Gastrocnemius medialis (tissue), 4 donors: ENCODE results near the gene FOXD3.

ENCODE experiments used
- POLR2A ChIP-seq, 2 donors: fragments of 450-650 bp; IDR thresholded peaks; one replicate each; pipeline ENCODE4 v1.6.1; 2017; ENCODE audit warnings: antibody characterized with exemption in 2 of 2, mild to moderate bottlenecking in 2 of 2, moderate library complexity in 2 of 2
- TF ChIP-seq, protein P1 (sequence below), 5 experiments: fragments of 450-650 bp in 3 of 5; fragments of 200-600 bp in 2 of 5; sonication (generic) in 2 of 5; IDR thresholded peaks in 4 of 5; conservative IDR thresholded peaks in 1 of 5; 1 replicate in 4 of 5; 2 replicates in 1 of 5; pipeline ENCODE4 v1.5.1; 2016 to 2019; ENCODE audit warnings: antibody characterized with exemption in 5 of 5, mild to moderate bottlenecking in 3 of 5, moderate library complexity in 3 of 5

DNA sequence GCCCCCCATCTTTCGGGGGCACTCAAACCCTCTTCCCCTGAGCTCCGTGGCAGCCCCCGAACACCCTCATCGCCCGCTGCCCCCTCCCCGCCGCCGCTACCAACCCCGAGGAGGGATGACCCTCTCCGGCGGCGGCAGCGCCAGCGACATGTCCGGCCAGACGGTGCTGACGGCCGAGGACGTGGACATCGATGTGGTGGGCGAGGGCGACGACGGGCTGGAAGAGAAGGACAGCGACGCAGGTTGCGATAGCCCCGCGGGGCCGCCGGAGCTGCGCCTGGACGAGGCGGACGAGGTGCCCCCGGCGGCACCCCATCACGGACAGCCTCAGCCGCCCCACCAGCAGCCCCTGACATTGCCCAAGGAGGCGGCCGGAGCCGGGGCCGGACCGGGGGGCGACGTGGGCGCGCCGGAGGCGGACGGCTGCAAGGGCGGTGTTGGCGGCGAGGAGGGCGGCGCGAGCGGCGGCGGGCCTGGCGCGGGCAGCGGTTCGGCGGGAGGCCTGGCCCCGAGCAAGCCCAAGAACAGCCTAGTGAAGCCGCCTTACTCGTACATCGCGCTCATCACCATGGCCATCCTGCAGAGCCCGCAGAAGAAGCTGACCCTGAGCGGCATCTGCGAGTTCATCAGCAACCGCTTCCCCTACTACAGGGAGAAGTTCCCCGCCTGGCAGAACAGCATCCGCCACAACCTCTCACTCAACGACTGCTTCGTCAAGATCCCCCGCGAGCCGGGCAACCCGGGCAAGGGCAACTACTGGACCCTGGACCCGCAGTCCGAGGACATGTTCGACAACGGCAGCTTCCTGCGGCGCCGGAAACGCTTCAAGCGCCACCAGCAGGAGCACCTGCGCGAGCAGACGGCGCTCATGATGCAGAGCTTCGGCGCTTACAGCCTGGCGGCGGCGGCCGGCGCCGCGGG, 837 bp downstream of the FOXD3 start:
- TF ChIP-seq, protein P1, sequence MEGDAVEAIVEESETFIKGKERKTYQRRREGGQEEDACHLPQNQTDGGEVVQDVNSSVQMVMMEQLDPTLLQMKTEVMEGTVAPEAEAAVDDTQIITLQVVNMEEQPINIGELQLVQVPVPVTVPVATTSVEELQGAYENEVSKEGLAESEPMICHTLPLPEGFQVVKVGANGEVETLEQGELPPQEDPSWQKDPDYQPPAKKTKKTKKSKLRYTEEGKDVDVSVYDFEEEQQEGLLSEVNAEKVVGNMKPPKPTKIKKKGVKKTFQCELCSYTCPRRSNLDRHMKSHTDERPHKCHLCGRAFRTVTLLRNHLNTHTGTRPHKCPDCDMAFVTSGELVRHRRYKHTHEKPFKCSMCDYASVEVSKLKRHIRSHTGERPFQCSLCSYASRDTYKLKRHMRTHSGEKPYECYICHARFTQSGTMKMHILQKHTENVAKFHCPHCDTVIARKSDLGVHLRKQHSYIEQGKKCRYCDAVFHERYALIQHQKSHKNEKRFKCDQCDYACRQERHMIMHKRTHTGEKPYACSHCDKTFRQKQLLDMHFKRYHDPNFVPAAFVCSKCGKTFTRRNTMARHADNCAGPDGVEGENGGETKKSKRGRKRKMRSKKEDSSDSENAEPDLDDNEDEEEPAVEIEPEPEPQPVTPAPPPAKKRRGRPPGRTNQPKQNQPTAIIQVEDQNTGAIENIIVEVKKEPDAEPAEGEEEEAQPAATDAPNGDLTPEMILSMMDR (IDR thresholded peaks at IDR 0.05 in 4 of 5, conservative IDR thresholded peaks at IDR 0.05 in 1 of 5): no peak
- TF ChIP-seq POLR2A (IDR thresholded peaks at IDR 0.05): no peak
